Kidney capillary endothelial cell (primary cell): ENCODE data around the gene BLOC1S4.

ENCODE experiments used
- DNase-seq: peaks from one replicate; pipeline ENCODE4 v3.0.0-alpha.2; 2018; ENCODE audit warnings: low spot score

Gene BLOC1S4

GRCh38 chr4:6764976-6765620, 49.1 kb downstream of the BLOC1S4 start:
- DNase-seq, result no peak

GRCh38 chr4:6765703-6766102, 49.7 kb downstream of the BLOC1S4 start:
- DNase-seq, result no peak
